ENCODE data around the gene AFF3. TPM values are rescaled to one million over a fixed set of nuclear protein-coding genes. Genes with fewer than 3 reads are reported as not detected.

AFF3 gene
- total RNA-seq, 5 donors from 2014 or later (not counting 1 experiment from before 2014, with no cell fraction given) = 9.9 to 23.5 (median 11.5) TPM

DNA sequence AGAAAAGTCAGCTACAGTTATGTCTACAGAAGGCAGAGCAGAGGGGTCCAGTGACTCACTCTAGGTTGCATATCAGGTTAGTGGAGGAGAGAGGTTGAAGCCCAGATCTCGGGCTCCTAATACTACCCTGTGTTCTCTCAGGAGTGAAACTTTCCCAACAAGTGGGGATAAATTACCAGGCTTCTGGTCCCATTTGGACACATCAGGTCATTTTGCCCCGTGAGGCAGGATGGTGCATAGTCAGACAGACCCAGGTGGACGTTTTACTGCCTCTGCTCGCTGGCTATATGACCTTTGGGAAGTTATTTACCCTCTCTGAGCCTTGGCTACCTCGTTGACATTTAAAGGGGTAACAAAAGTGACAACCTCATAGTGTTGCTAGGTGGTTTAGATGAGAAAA is 524.6 kb downstream of the AFF3 start:
- Histone ChIP-seq H3K9me3 (no peaks in the 10 kb centered on the region), H3K4me3 (ENCODE audit: control insufficient read depth in 1 of 2, extremely low read depth in 1 of 2, low read length in 1 of 2) (no peak overlapping the region), H3K4me1 (ENCODE audit: control insufficient read depth in 1 of 2, extremely low read depth in 1 of 2, insufficient read depth in 2 of 2, low read length in 2 of 2) (no peaks in the 10 kb centered on the region), H3K27me3 (replicated peaks in 1 of 2; ENCODE audit: control insufficient read depth in 2 of 2, extremely low read depth in 1 of 2, insufficient read depth in 2 of 2, low read length in 1 of 2) (no peaks in the 10 kb centered on the region), H3K36me3 (ENCODE audit: control insufficient read depth in 2 of 2, extremely low read depth in 1 of 2, insufficient read depth in 1 of 2, low read length in 1 of 2) (no peaks in the 10 kb centered on the region), H3K27ac (ENCODE audit: low read length) (no peak overlapping the region)
- DNase-seq = no peak
- POLR2A ChIA-PET = no interaction called here
- no peak for ATAC-seq (replicated peaks in 1 of 4)
- no peak overlapping the region for H3K4me3 Mint-ChIP-seq
- WGBS (ENCODE audit: insufficient coverage) = 86% methylated on average over 4 of the region's 5 CpGs
- H3K27me3 Mint-ChIP-seq = peaks cover 0 to 2% of the 10 kb centered on the region in 2 donors
- CTCF ChIA-PET = no interaction called here
- peaks cover 0 to 8% (median 1%) of the 10 kb centered on the region in 3 donors for H3K4me1 Mint-ChIP-seq
- H3K27ac Mint-ChIP-seq = no peak overlapping the region
- H3K36me3 Mint-ChIP-seq = no peaks in the 10 kb centered on the region
- no peaks in the 10 kb centered on the region for H3K9me3 Mint-ChIP-seq

- Mint-ChIP-seq H3K36me3 (no peaks in the 10 kb centered on the region), H3K9me3 (no peaks in the 10 kb centered on the region), H3K27ac (no peak overlapping the region), H3K4me1 (peaks cover 0 to 8% (median 1%) of the 10 kb centered on the region in 3 donors), H3K4me3 (no peak overlapping the region), H3K27me3 (peaks cover 0 to 2% of the 10 kb centered on the region in 2 donors)
- H3K36me3 ChIP-seq (ENCODE audit: control insufficient read depth in 2 of 2, extremely low read depth in 1 of 2, insufficient read depth in 1 of 2, low read length in 1 of 2) = no peaks in the 10 kb centered on the region
- ChIA-PET POLR2A (no interaction called here), CTCF (no interaction called here)
- H3K27me3 ChIP-seq (replicated peaks in 1 of 2; ENCODE audit: control insufficient read depth in 2 of 2, extremely low read depth in 1 of 2, insufficient read depth in 2 of 2, low read length in 1 of 2) = no peaks in the 10 kb centered on the region
- no peak for DNase-seq
- ATAC-seq (replicated peaks in 1 of 4) = no peak
- 91% methylated on average over 12 of the region's 12 CpGs for WGBS (ENCODE audit: insufficient coverage)
- no peak overlapping the region for H3K4me3 ChIP-seq (ENCODE audit: control insufficient read depth in 1 of 2, extremely low read depth in 1 of 2, low read length in 1 of 2)
- no peak overlapping the region for H3K27ac ChIP-seq (ENCODE audit: low read length)
- H3K4me1 ChIP-seq (ENCODE audit: control insufficient read depth in 1 of 2, extremely low read depth in 1 of 2, insufficient read depth in 2 of 2, low read length in 2 of 2) = no peaks in the 10 kb centered on the region
- H3K9me3 ChIP-seq = no peaks in the 10 kb centered on the region
Observed at GRCh38 chr2:99615247-99615771, 527.1 kb downstream of the AFF3 start.

DNA sequence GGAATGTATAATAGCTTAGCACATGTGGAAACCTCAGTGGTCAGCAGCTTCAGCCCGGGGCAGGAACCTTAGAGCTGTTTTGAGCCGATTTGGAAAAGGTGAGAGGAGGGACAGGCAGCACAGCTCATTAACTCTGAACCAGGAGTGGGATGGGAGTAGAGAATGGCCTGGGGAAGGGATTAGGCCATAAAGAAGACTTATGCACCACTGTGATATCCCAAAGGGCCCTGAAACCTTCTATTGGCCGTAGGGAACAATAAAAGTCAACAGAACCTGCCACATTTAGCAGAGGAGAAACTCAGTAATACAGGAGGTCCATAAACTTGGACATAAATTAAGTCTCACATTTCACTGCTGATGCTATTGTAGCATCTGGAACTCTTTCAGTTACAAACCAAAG is 528.4 kb downstream of the AFF3 start:
- Histone ChIP-seq H3K27ac (ENCODE audit: low read length) (no peak overlapping the region), H3K4me1 (ENCODE audit: control insufficient read depth in 1 of 2, extremely low read depth in 1 of 2, insufficient read depth in 2 of 2, low read length in 2 of 2) (no peaks in the 10 kb centered on the region), H3K9me3 (no peaks in the 10 kb centered on the region), H3K27me3 (replicated peaks in 1 of 2; ENCODE audit: control insufficient read depth in 2 of 2, extremely low read depth in 1 of 2, insufficient read depth in 2 of 2, low read length in 1 of 2) (no peaks in the 10 kb centered on the region), H3K36me3 (ENCODE audit: control insufficient read depth in 2 of 2, extremely low read depth in 1 of 2, insufficient read depth in 1 of 2, low read length in 1 of 2) (no peaks in the 10 kb centered on the region), H3K4me3 (ENCODE audit: control insufficient read depth in 1 of 2, extremely low read depth in 1 of 2, low read length in 1 of 2) (no peak overlapping the region)
- WGBS (ENCODE audit: insufficient coverage) = 88% methylated on average over 1 of the region's 3 CpGs
- no peaks in the 10 kb centered on the region for H3K36me3 Mint-ChIP-seq
- ChIA-PET POLR2A (no interaction called here), CTCF (no interaction called here)
- peaks cover 0 to 7% (median 1%) of the 10 kb centered on the region in 3 donors for H3K4me1 Mint-ChIP-seq
- H3K4me3 Mint-ChIP-seq = no peak overlapping the region
- peaks cover 0 to 2% of the 10 kb centered on the region in 2 donors for H3K27me3 Mint-ChIP-seq
- no peaks in the 10 kb centered on the region for H3K9me3 Mint-ChIP-seq
- no peak overlapping the region for H3K27ac Mint-ChIP-seq
- ATAC-seq (replicated peaks in 1 of 4) = no peak
- DNase-seq = no peak

DNA sequence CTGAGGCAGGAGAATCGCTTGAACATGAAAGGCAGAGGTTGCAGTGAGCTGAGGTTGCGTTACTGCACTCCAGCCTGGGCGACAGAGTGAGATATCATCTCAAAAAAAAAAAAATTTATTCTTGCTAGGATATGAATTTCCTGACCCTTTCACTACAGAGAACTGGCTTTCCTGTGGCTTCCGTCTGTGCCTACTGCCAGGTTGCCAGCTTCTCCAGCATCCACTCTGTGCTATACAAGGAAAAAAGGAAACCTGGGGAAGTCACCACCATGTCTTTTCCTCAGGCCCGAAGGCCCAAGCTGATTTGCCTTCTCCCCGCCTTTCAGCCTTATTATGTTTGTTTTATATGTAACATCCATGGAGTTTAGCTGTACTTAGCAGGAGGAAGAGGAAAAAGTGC is 530.6 kb downstream of the AFF3 start:
- CTCF ChIA-PET = interaction anchor here in 1 of 2 donors (0.6 to 1.2 kb wide), 2 partner anchors 11 to 37 kb away, joined by 3 to 4 read pairs; no protein-coding TSS in a partner anchor
- no peaks in the 10 kb centered on the region for H3K36me3 Mint-ChIP-seq

DNA sequence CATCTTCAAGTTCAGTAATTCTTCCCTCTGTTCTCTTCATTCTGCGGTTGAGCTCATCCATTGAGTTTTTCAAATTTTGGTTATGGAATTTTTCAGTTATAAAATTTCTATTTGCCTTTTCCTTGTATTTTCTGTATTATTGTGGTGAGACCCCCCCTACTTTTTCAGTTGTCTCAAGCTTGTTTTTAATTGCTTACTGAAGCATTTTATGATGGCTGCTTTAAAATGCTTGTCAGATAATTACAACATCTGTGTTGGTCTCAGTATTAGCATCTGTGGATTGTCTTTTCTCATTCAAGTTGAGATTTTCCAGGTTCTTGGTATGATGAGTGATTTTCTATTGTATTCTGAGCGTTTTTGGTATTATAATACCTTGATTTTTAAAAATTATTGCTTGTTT is 531.4 kb downstream of the AFF3 start:
- Mint-ChIP-seq H3K9me3 (no peaks in the 10 kb centered on the region), H3K4me1 (no peaks in the 10 kb centered on the region), H3K4me3 (no peak overlapping the region), H3K36me3 (no peaks in the 10 kb centered on the region), H3K27me3 (no peaks in the 10 kb centered on the region), H3K27ac (no peak overlapping the region)
- H3K4me1 ChIP-seq (ENCODE audit: control insufficient read depth in 1 of 2, extremely low read depth in 1 of 2, insufficient read depth in 2 of 2, low read length in 2 of 2) = no peaks in the 10 kb centered on the region
- no peaks in the 10 kb centered on the region for H3K36me3 ChIP-seq (ENCODE audit: control insufficient read depth in 2 of 2, extremely low read depth in 1 of 2, insufficient read depth in 1 of 2, low read length in 1 of 2)
- H3K9me3 ChIP-seq = no peaks in the 10 kb centered on the region
- no peak overlapping the region for H3K4me3 ChIP-seq (ENCODE audit: control insufficient read depth in 1 of 2, extremely low read depth in 1 of 2, low read length in 1 of 2)
- ChIA-PET CTCF (interaction anchor here in 1 of 2 donors (0.6 kb wide), 1 partner anchor 37 kb away, joined by 4 read pairs; no protein-coding TSS in a partner anchor), POLR2A (no interaction called here)
- H3K27me3 ChIP-seq (replicated peaks in 1 of 2; ENCODE audit: control insufficient read depth in 2 of 2, extremely low read depth in 1 of 2, insufficient read depth in 2 of 2, low read length in 1 of 2) = no peaks in the 10 kb centered on the region
- WGBS (ENCODE audit: insufficient coverage) = no CpG with 5 or more reads among the region's 2 CpGs
- no peak overlapping the region for H3K27ac ChIP-seq (ENCODE audit: low read length)
- no peak for DNase-seq
- no peak for ATAC-seq (replicated peaks in 1 of 4)

More for the DNA sequence above, 530.6 kb downstream of the AFF3 start:
- Histone ChIP-seq H3K27me3 (replicated peaks in 1 of 2; ENCODE audit: control insufficient read depth in 2 of 2, extremely low read depth in 1 of 2, insufficient read depth in 2 of 2, low read length in 1 of 2) (no peaks in the 10 kb centered on the region), H3K9me3 (no peaks in the 10 kb centered on the region), H3K36me3 (ENCODE audit: control insufficient read depth in 2 of 2, extremely low read depth in 1 of 2, insufficient read depth in 1 of 2, low read length in 1 of 2) (no peaks in the 10 kb centered on the region), H3K4me1 (ENCODE audit: control insufficient read depth in 1 of 2, extremely low read depth in 1 of 2, insufficient read depth in 2 of 2, low read length in 2 of 2) (no peaks in the 10 kb centered on the region), H3K27ac (ENCODE audit: low read length) (no peak overlapping the region), H3K4me3 (ENCODE audit: control insufficient read depth in 1 of 2, extremely low read depth in 1 of 2, low read length in 1 of 2) (no peak overlapping the region)
- DNase-seq (no peak), ATAC-seq (replicated peaks in 1 of 4) (no peak)
- Mint-ChIP-seq H3K4me1 (no peaks in the 10 kb centered on the region), H3K4me3 (no peak overlapping the region), H3K27me3 (no peaks in the 10 kb centered on the region), H3K27ac (no peak overlapping the region), H3K9me3 (no peaks in the 10 kb centered on the region)
- POLR2A ChIA-PET = no interaction called here
- WGBS (ENCODE audit: insufficient coverage) = no CpG with 5 or more reads among the region's 6 CpGs

- ChIA-PET POLR2A (no interaction called here), CTCF (no interaction called here)
- Mint-ChIP-seq H3K4me1 (no peaks in the 10 kb centered on the region), H3K4me3 (no peak overlapping the region), H3K27me3 (no peaks in the 10 kb centered on the region), H3K27ac (no peak overlapping the region), H3K36me3 (no peaks in the 10 kb centered on the region), H3K9me3 (no peaks in the 10 kb centered on the region)
- no peaks in the 10 kb centered on the region for H3K36me3 ChIP-seq (ENCODE audit: control insufficient read depth in 2 of 2, extremely low read depth in 1 of 2, insufficient read depth in 1 of 2, low read length in 1 of 2)
- ATAC-seq (replicated peaks in 1 of 4) = no peak
- WGBS (ENCODE audit: insufficient coverage) = 88% methylated on average over 6 of the region's 11 CpGs
- DNase-seq = no peak
- H3K9me3 ChIP-seq = no peaks in the 10 kb centered on the region
- no peaks in the 10 kb centered on the region for H3K27me3 ChIP-seq (replicated peaks in 1 of 2; ENCODE audit: control insufficient read depth in 2 of 2, extremely low read depth in 1 of 2, insufficient read depth in 2 of 2, low read length in 1 of 2)
- H3K4me1 ChIP-seq (ENCODE audit: control insufficient read depth in 1 of 2, extremely low read depth in 1 of 2, insufficient read depth in 2 of 2, low read length in 2 of 2) = no peaks in the 10 kb centered on the region
- H3K27ac ChIP-seq (ENCODE audit: low read length) = no peak overlapping the region
- H3K4me3 ChIP-seq (ENCODE audit: control insufficient read depth in 1 of 2, extremely low read depth in 1 of 2, low read length in 1 of 2) = no peak overlapping the region
Observed at GRCh38 chr2:99609851-99610381, 532.5 kb downstream of the AFF3 start.

- no peaks in the 10 kb centered on the region for H3K4me1 Mint-ChIP-seq
- H3K27ac Mint-ChIP-seq = no peak overlapping the region
- H3K27me3 ChIP-seq (replicated peaks in 1 of 2; ENCODE audit: control insufficient read depth in 2 of 2, extremely low read depth in 1 of 2, insufficient read depth in 2 of 2, low read length in 1 of 2) = no peaks in the 10 kb centered on the region
- ChIA-PET CTCF (no interaction called here), POLR2A (no interaction called here)
- H3K27ac ChIP-seq (ENCODE audit: low read length) = no peak overlapping the region
- H3K36me3 ChIP-seq (ENCODE audit: control insufficient read depth in 2 of 2, extremely low read depth in 1 of 2, insufficient read depth in 1 of 2, low read length in 1 of 2) = no peaks in the 10 kb centered on the region
- ATAC-seq (replicated peaks in 1 of 4) (no peak), DNase-seq (no peak)
- no peaks in the 10 kb centered on the region for H3K27me3 Mint-ChIP-seq
- no peak overlapping the region for H3K4me3 ChIP-seq (ENCODE audit: control insufficient read depth in 1 of 2, extremely low read depth in 1 of 2, low read length in 1 of 2)
- 0% methylated on average over 1 of the region's 1 CpG for WGBS (ENCODE audit: insufficient coverage)
- H3K36me3 Mint-ChIP-seq = no peaks in the 10 kb centered on the region
- no peaks in the 10 kb centered on the region for H3K9me3 ChIP-seq
- H3K4me3 Mint-ChIP-seq = no peak overlapping the region
- no peaks in the 10 kb centered on the region for H3K4me1 ChIP-seq (ENCODE audit: control insufficient read depth in 1 of 2, extremely low read depth in 1 of 2, insufficient read depth in 2 of 2, low read length in 2 of 2)
- H3K9me3 Mint-ChIP-seq = no peaks in the 10 kb centered on the region
Observed at GRCh38 chr2:99608861-99609260, 533.5 kb downstream of the AFF3 start.

Measured in T-cell (primary cell).